Measurements from ENCODE around the gene ZNF813.

ZNF813 gene

GRCh38 chr19:53520547-53521372 is 53.2 kb downstream of the ZNF813 start:
- DNase-seq (ENCODE audit: low read depth): peak; percentile 80

GRCh38 chr19:53521373-53522202 is 54.1 kb downstream of the ZNF813 start:
- DNase-seq (ENCODE audit: low read depth): no peak

GRCh38 chr19:53525922-53526321 is 58.4 kb downstream of the ZNF813 start:
- DNase-seq (ENCODE audit: low read depth): no peak

GRCh38 chr19:53530622-53531021 is 63.1 kb downstream of the ZNF813 start:
- no peak for DNase-seq (ENCODE audit: low read depth)

GRCh38 chr19:53531457-53531856 is 63.9 kb downstream of the ZNF813 start:
- DNase-seq (ENCODE audit: low read depth): no peak

- no peak for DNase-seq (ENCODE audit: low read depth)
Measured at GRCh38 chr19:53532362-53532761, 64.8 kb downstream of the ZNF813 start.

GRCh38 chr19:53536225-53536548 is 68.7 kb downstream of the ZNF813 start:
- no peak for DNase-seq (ENCODE audit: low read depth)

- DNase-seq (ENCODE audit: low read depth): no peak
Measured at GRCh38 chr19:53537121-53537520, 69.6 kb downstream of the ZNF813 start.

GRCh38 chr19:53537521-53538377 is 70.2 kb downstream of the ZNF813 start, which contains the start of gene ZNF331:
TSS of gene ZNF331 (plus strand) at chr19:53538145. CDS start at chr19:53569377, 31,232 bp downstream.
- peak; percentile 82 for DNase-seq (ENCODE audit: low read depth)

- no peak for DNase-seq (ENCODE audit: low read depth)
Measured at GRCh38 chr19:53538378-53539109, 71.0 kb downstream of the ZNF813 start.

GRCh38 chr19:53540091-53540490 is 72.6 kb downstream of the ZNF813 start:
- DNase-seq (ENCODE audit: low read depth): no peak

GRCh38 chr19:53541971-53542370 is 74.4 kb downstream of the ZNF813 start:
- no peak for DNase-seq (ENCODE audit: low read depth)

- no peak for DNase-seq (ENCODE audit: low read depth)
Measured at GRCh38 chr19:53545271-53546065, 77.9 kb downstream of the ZNF813 start.

Measured in activated T-helper 1 cell treated with Interleukin-2 at 50 U/mL for 16 hours (primary cell).